HCT116 (cell line): Measurements from ENCODE around the gene LRIF1. TPM values are rescaled to one million over a fixed set of nuclear protein-coding genes. Genes with fewer than 3 reads are reported as not detected.

Experiments used
- ATAC-seq: fragments of 200-7000 bp; cut with Tn5 transposase; 2 replicates; pipeline ENCODE4 v1.9.1; 2020; ENCODE audit warnings: mild to moderate bottlenecking, moderate library complexity
- BruUV-seq: library from RNA; stranded (reverse); fragments of 400-500 nt; replicated peaks from 2 replicates; lab custom pipeline; 2021; lab: Mats Ljungman, UMichigan
- CTCF ChIA-PET: fragments of 300-600 bp; sonication (Branson Sonifier 250); formaldehyde crosslinking; loops from one replicate; lab custom pipeline; 2021; ENCODE audit warnings: antibody characterized with exemption; lab: Charles Lee
- POLR2A ChIA-PET: fragments of 300-600, 350-600 bp; sonication (Branson Sonifier 250); formaldehyde crosslinking; loops from one replicate; lab custom pipeline; 2021; ENCODE audit warnings: antibody characterized with exemption; lab: Charles Lee
- RAD21 ChIA-PET, 2 experiments: fragments of 300-600 bp; sonication (Branson Sonifier 250); formaldehyde crosslinking; loops; one replicate each; lab custom pipeline; 2023; ENCODE audit warnings: low total read pairs in 2 of 2; ENCODE audit not compliant: uncharacterized antibody in 2 of 2, unreplicated experiment in 2 of 2, low non-redundant PET in 1 of 2; lab: Charles Lee
- DNase-seq: peaks from one replicate; pipeline ENCODE4 v3.0.0-alpha.2; 2010; ENCODE audit warnings: low read depth, low spot score
- H2AFZ ChIP-seq: fragments of 200-600 bp; shearing (Covaris generic), sonication (generic); 2 replicates; pipeline ENCODE4 v1.6.1; 2017; ENCODE audit warnings: low read depth, mixed run types, mixed read lengths, antibody characterized with exemption, low read length; ENCODE audit not compliant: poor library complexity, severe bottlenecking
- H3K27ac ChIP-seq: 2 replicates; pipeline ENCODE4 v1.5.1; 2012; ENCODE audit warnings: low read depth, low read length
- H3K27me3 ChIP-seq: fragments of 200-600 bp; sonication (generic); 2 replicates; pipeline ENCODE4 v1.6.1; 2016; ENCODE audit warnings: mixed run types, low read length, mixed read lengths; ENCODE audit not compliant: insufficient read depth
- H3K36me3 ChIP-seq, 2 experiments: fragments of 200-500 bp in 1 of 2; fragments of 200-600 bp in 1 of 2; sonication (Bioruptor generic) in 1 of 2; sonication (generic) in 1 of 2; 2 replicates each; pipeline versions ENCODE4 v1.5.1 to v1.6.1; 2014 to 2016; ENCODE audit warnings: low read length in 2 of 2, inconsistent platforms in 1 of 2, mixed read lengths in 1 of 2, mixed run types in 1 of 2; ENCODE audit not compliant: insufficient read depth in 2 of 2, control insufficient read depth in 1 of 2
- H3K4me1 ChIP-seq, 2 experiments: fragments of 200-600 bp in 1 of 2; sonication (generic) in 1 of 2; 2 replicates each; pipeline versions ENCODE4 v1.5.1 to v1.6.1; 2012 to 2017; ENCODE audit warnings: low read length in 2 of 2, inconsistent platforms in 1 of 2, mild to moderate bottlenecking in 1 of 2, mixed read lengths in 1 of 2, mixed run types in 1 of 2, moderate library complexity in 1 of 2; ENCODE audit not compliant: insufficient read depth in 2 of 2, control insufficient read depth in 1 of 2
- H3K4me2 ChIP-seq: fragments of 200-600 bp; sonication (generic); 2 replicates; pipeline ENCODE4 v1.6.1; 2017; ENCODE audit warnings: mixed run types, low read length, mixed read lengths
- H3K4me3 ChIP-seq, 2 experiments: fragments of 200-600 bp in 1 of 2; sonication (generic) in 1 of 2; replicated peaks in 1 of 2; 2 replicates each; pipeline ENCODE4 v1.5.1; 2011 to 2016; ENCODE audit warnings: low read length in 2 of 2, control low read depth in 1 of 2, low read depth in 1 of 2, mild to moderate bottlenecking in 1 of 2, mixed read lengths in 1 of 2, mixed run types in 1 of 2
- H3K79me2 ChIP-seq: fragments of 200-600 bp; sonication (generic); 2 replicates; pipeline ENCODE4 v1.6.1; 2017; ENCODE audit warnings: mild to moderate bottlenecking, mixed run types, low read length, moderate library complexity, mixed read lengths; ENCODE audit not compliant: insufficient read depth
- H3K9ac ChIP-seq: fragments of 200-600 bp; sonication (generic); 2 replicates; pipeline ENCODE4 v1.6.1; 2016; ENCODE audit warnings: low read length, mixed read lengths
- H3K9me2 ChIP-seq: fragments of 200-600 bp; sonication (generic), shearing (Covaris generic); 2 replicates; pipeline ENCODE4 v1.6.1; 2017; ENCODE audit warnings: mixed run types, mild to moderate bottlenecking, moderate library complexity; ENCODE audit not compliant: insufficient read depth
- H3K9me3 ChIP-seq, 2 experiments: fragments of 200-500 bp in 1 of 2; fragments of 200-600 bp in 1 of 2; sonication (Bioruptor generic) in 1 of 2; sonication (generic) in 1 of 2; 2 replicates each; pipeline ENCODE4 v1.6.1; 2014 to 2017; ENCODE audit warnings: low read length in 2 of 2, mixed read lengths in 2 of 2, inconsistent platforms in 1 of 2, low read depth in 1 of 2, mild to moderate bottlenecking in 1 of 2, mixed run types in 1 of 2, moderate library complexity in 1 of 2; ENCODE audit not compliant: control insufficient read depth in 1 of 2, insufficient read depth in 1 of 2
- H4K20me1 ChIP-seq: fragments of 200-600 bp; sonication (generic), shearing (Covaris generic); 2 replicates; pipeline ENCODE4 v1.6.1; 2017; ENCODE audit warnings: mixed run types, mild to moderate bottlenecking, moderate library complexity; ENCODE audit not compliant: insufficient read depth
- CBX3 ChIP-seq: IDR thresholded peaks from 2 replicates; pipeline ENCODE4 v1.6.1; 2012; ENCODE audit warnings: low read depth
- CEBPB ChIP-seq: IDR thresholded peaks from 2 replicates; pipeline ENCODE4 v1.6.1; 2012; ENCODE audit warnings: low read depth
- ELF1 ChIP-seq: IDR thresholded peaks from 2 replicates; pipeline ENCODE4 v1.6.1; 2012; ENCODE audit warnings: low read depth, borderline replicate concordance
- EZH2 ChIP-seq: fragments of 200-600 bp; sonication (generic); IDR thresholded peaks from 2 replicates; pipeline ENCODE4 v1.6.1; 2017; ENCODE audit warnings: antibody characterized with exemption, mixed run types
- JUND ChIP-seq: IDR thresholded peaks from 2 replicates; pipeline ENCODE4 v1.6.1; 2012
- POLR2A ChIP-seq: IDR thresholded peaks from 2 replicates; pipeline ENCODE4 v1.7.0; 2011; ENCODE audit warnings: borderline replicate concordance; ENCODE audit not compliant: insufficient read depth, insufficient read length; ENCODE audit errors: extremely low read depth
- SP1 ChIP-seq: IDR thresholded peaks from 2 replicates; pipeline ENCODE4 v1.6.1; 2012; ENCODE audit warnings: low read depth
- SRF ChIP-seq: IDR thresholded peaks from 2 replicates; pipeline ENCODE4 v1.6.1; 2012; ENCODE audit warnings: low read depth
- ZNF274 ChIP-seq: fragments of 200-500 bp; sonication (Bioruptor generic); IDR thresholded peaks from 2 replicates; pipeline ENCODE4 v1.6.1; 2014; ENCODE audit warnings: mild to moderate bottlenecking, low read depth, low read length, inconsistent platforms
- intact Hi-C: fragments of 100-400 bp; cut with micrococcal nuclease; formaldehyde crosslinking; loops from 2 replicates; pipeline ENCODE4 v1.10.0; 2022
- total RNA-seq: library from RNA; stranded (reverse); gene quantifications from one replicate; pipeline ENCODE4 v1.2.1, GENCODE V29; 2021; ENCODE audit not compliant: unreplicated experiment
- TF ChIP-seq, protein P1 (sequence below): IDR thresholded peaks from 2 replicates; pipeline ENCODE4 v1.6.1; 2011; ENCODE audit warnings: mild to moderate bottlenecking, low read length, moderate library complexity; ENCODE audit not compliant: insufficient replicate concordance; ENCODE audit errors: extremely low read depth

Gene LRIF1
- total RNA-seq, 1 experiment from 2014 or later, result 21.8 TPM

DNA sequence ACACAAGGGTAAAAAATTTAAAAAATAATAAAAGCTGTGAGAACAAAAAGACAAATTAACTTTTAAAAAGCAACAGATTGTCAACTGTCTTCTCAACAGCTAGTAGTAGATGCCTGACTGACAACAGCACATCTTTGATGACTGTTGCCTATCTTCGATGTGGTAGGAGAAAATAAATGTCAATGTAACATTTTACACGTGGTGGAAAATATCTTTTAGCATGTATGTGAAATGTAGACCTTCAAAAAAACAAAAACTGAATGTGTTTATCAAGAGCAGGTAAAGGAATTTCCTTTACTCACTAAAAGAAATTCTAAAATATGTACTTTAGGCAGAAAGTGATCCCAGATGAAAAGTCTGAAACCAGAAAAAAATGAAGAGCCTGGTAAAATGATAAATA is 47.9 kb downstream of the LRIF1 start (continued):
- TF ChIP-seq, protein P1, sequence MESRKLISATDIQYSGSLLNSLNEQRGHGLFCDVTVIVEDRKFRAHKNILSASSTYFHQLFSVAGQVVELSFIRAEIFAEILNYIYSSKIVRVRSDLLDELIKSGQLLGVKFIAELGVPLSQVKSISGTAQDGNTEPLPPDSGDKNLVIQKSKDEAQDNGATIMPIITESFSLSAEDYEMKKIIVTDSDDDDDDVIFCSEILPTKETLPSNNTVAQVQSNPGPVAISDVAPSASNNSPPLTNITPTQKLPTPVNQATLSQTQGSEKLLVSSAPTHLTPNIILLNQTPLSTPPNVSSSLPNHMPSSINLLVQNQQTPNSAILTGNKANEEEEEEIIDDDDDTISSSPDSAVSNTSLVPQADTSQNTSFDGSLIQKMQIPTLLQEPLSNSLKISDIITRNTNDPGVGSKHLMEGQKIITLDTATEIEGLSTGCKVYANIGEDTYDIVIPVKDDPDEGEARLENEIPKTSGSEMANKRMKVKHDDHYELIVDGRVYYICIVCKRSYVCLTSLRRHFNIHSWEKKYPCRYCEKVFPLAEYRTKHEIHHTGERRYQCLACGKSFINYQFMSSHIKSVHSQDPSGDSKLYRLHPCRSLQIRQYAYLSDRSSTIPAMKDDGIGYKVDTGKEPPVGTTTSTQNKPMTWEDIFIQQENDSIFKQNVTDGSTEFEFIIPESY, result no peak
- TF ChIP-seq EZH2 (no peak), POLR2A (no peak)

DNA sequence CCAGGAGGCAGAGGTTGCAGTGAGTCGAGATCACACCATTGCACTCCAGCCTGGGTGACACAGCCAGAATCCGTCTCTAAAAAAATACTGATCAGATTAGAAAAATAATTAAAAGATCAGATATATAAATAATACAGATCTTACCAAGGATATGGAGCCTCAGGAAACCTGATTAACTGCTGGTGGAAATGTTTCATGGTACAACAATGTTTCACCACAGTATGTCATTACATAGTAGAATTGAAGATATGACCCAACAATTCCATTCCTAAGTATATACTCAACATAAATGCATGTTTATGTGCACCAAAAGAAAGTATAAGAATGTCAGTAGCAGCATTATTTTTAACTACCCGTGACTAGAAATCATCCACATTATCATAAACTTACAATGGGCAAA is 49.0 kb downstream of the LRIF1 start:
- H3K9ac ChIP-seq, result no peak overlapping the region
- no peak overlapping the region for H2AFZ ChIP-seq
- H3K4me2 ChIP-seq, result no peak overlapping the region
- ATAC-seq, result no peak
- POLR2A ChIA-PET, result no interaction called here
- H3K9me2 ChIP-seq, result no peaks in the 10 kb centered on the region
- RAD21 ChIA-PET, result no interaction called here
- H3K27ac ChIP-seq, result no peak overlapping the region
- no TSS peak for BruUV-seq
- no peak for DNase-seq
- TF ChIP-seq CBX3 (no peak), SRF (no peak), SP1 (no peak), ELF1 (no peak), ZNF274 (no peak), CEBPB (no peak), JUND (no peak)
- TF ChIP-seq, protein P1, result no peak
- no peaks in the 10 kb centered on the region for H3K36me3 ChIP-seq
- CTCF ChIA-PET, result no interaction called here
- peaks cover 3 to 12% of the 10 kb centered on the region in 2 experiments for H3K4me1 ChIP-seq
- H3K4me3 ChIP-seq, result no peak overlapping the region
- no peaks in the 10 kb centered on the region for H3K79me2 ChIP-seq
- H3K27me3 ChIP-seq, result no peaks in the 10 kb centered on the region
- H3K9me3 ChIP-seq, result no peaks in the 10 kb centered on the region
- no peaks in the 10 kb centered on the region for H4K20me1 ChIP-seq
- intact Hi-C loops, result no loop called here
